Thyroid gland (tissue), 4 donors: ENCODE results near the gene DBF4B.

Experiments used
- POLR2A ChIP-seq, 2 donors: fragments of 450-650 bp; IDR thresholded peaks; one replicate each; pipeline ENCODE4 v1.6.1; 2017; ENCODE audit warnings: antibody characterized with exemption in 2 of 2, mild to moderate bottlenecking in 2 of 2, moderate library complexity in 1 of 2
- TF ChIP-seq, protein P1 (sequence below), 6 experiments: fragments of 200-600 bp in 3 of 6; fragments of 450-650 bp in 3 of 6; sonication (generic) in 3 of 6; IDR thresholded peaks; one replicate each; pipeline ENCODE4 v1.5.1; 2016 to 2019; ENCODE audit warnings: antibody characterized with exemption in 6 of 6, mild to moderate bottlenecking in 2 of 6, inconsistent platforms in 1 of 6, moderate library complexity in 1 of 6

DNA sequence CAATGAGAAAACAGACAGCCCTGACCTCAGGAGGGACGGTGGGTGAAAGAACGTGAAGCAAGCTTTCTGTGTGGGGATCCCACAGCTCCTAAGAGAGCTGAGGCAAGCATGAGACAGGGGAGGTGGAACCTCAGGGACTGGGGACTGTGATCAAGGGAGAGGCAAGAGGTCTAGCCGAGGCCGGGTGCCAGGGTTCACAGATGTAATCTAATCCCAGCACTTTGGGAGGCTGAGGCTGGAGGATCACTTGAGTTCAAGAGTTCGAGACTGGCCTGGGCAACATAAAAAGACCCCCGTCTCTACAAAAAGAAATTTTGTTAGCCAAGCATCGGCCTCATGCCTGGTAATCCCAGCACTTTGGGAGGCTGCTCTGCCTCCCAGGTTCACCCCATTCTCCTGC is 45.8 kb downstream of the DBF4B start:
- TF ChIP-seq, protein P1, sequence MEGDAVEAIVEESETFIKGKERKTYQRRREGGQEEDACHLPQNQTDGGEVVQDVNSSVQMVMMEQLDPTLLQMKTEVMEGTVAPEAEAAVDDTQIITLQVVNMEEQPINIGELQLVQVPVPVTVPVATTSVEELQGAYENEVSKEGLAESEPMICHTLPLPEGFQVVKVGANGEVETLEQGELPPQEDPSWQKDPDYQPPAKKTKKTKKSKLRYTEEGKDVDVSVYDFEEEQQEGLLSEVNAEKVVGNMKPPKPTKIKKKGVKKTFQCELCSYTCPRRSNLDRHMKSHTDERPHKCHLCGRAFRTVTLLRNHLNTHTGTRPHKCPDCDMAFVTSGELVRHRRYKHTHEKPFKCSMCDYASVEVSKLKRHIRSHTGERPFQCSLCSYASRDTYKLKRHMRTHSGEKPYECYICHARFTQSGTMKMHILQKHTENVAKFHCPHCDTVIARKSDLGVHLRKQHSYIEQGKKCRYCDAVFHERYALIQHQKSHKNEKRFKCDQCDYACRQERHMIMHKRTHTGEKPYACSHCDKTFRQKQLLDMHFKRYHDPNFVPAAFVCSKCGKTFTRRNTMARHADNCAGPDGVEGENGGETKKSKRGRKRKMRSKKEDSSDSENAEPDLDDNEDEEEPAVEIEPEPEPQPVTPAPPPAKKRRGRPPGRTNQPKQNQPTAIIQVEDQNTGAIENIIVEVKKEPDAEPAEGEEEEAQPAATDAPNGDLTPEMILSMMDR (IDR thresholded peaks at IDR 0.05): no peak
- no peak for TF ChIP-seq POLR2A (IDR thresholded peaks at IDR 0.05)
